Inflammatory macrophage (primary cell): Measurements from ENCODE around the gene GNAQ.

ENCODE experiments used
- DNase-seq, 2 donors: peaks; one replicate each; pipeline ENCODE4 v3.0.0-alpha.2; 2020 to 2022

GNAQ gene

DNA sequence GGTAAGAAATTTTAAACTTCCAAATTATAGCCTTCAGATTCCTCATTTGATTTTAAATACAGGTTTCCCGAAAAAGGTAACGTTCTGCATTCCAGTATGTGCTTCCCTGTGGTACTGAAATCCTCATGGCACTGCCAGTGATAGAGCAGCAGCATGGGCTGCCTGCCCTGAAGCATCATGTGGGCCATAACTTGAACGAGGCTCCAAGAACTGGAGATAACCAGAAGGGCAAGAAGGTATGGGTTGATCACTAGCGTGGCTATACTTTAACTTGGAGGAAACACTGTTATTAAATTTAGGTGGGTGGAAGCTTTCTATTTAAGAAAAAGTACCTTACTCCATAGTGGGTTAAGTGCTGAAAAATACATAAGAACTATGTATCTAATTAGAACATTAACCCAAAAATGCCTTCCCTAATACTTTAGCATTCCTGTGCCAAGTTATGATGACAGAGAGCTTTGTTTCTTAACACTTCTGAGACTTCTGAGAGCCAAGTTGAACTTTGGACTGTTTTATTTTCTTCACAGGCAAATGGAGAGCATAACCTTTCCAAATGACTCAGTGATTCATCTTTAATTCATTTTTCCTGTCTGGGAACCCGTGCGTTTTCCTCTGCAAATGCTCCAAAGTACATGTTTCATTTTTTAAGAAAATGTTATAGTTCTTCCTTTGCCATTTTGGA lies 192.0 kb downstream of the GNAQ start:
- DNase-seq, result no peak

DNA sequence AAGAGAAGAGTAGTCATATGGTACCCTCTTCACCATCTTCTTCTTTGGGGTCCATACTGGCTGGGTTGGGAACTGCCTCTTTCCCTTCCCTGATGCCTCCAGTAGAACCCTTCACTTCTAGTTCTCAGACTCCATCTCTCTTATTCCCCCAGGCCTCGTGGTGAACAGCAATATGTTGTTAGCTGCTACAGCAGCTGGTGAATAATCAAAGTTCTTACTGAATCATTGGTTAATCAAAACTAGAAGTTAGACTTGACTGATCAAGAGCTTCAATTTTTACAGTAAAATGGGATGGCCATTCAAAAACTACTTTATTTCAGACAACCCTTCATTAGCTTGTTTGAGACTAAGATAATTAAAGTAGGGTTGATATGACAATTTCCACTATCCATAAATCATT lies 192.6 kb downstream of the GNAQ start:
- no peak for DNase-seq

DNA sequence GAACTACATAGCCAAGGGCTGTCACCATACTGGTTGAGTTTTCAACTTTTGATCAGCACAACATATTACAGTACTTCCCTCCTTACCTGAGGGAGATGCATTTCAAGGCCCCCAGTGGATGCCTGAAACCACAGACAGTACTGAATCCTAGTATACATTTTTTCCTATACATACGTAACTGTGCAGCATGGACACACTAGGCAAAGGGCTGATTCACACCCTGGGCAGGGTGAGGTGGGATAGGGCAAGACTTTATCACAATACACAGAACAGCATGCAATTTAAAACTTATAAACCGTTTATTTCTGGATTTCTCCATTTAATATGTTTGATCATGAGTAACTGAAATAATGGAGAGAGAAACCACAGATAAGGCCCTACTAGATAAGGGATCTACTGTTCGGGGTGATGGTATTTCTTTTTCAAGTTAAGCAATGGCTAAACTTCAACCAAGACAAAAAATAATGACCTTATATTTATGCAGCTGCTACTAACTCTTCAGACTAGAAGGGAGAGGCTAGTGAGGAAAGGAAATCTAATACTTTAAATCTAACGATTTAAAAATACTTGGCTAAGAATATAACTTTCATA lies 196.6 kb downstream of the GNAQ start:
- DNase-seq, result no peak

DNA sequence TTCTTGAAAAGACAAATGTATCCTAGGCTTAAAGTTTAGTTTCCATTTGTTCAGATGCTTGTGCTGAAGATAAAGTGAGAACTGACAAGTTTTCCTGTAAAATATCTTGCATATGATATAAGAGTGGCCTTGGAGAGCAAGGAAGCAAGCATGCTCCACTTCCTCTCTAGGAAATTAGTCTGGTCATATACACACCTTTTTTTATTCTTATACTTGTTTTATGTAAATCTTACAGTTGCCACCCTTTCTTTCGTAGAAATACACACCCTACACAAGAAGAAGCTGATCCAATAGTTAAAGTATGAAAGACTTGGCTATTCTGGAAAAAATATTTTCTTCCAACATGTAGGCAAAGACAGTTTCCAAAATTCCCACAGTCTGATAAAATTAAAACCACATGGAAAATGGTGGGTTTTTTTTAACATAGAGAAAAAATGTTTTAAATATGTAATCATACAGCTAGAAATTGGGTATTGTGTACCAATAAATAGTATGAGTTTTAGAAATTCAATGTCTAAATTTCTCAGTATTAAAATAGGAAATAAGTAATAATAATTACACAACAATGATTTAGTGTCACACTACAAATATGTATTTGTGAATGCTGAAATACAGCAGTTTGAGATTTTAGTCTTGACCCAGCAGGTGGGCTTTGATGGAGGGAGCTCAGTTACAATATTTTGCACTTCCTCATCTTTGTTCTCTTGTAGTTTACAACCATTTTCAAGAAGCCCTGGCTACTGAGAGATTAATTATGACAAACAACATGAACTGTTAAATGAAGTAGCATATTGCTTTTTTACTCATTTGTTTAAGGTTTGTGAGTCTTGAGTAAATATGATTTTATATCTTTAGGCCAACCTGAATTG lies 197.8 kb downstream of the GNAQ start:
- DNase-seq, result no peak

DNA sequence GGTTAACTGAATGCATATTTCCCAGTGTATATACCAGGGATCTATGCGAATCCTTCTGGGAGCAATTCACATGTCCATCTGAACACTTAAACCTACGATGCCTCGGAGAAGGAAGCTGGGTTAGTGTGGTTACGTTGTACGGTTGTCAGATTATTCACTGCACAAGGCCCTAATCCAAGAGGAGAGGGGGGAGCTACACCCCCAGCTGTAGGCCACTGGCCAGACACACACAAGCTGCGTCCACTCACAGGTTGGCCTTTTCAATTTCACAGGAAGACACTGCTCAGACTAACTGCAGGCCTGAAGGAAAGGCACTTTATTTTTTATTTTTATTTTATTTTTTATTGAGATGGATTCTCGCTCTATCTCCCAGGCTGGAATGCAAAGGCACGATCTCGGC lies 199.0 kb downstream of the GNAQ start:
- DNase-seq, result no peak

DNA sequence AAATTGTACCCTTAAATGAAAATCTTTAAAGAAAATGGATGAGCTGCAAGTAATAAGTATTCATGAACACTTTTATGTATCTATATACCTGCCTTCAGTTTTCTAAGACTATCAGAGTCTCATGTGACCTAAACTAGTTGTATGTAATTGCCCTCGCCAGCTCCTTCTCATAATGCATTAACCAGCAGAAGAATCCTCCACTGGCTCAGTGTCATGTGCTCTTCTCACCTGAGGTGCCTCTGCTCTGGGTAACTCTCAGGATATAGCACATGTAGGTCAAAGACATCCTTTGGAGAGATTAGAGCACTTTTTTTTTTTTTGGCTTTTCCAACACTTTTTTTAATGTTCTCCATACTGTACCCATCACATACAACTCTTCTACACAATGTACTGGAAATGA lies 199.8 kb downstream of the GNAQ start:
- no peak for DNase-seq

DNA sequence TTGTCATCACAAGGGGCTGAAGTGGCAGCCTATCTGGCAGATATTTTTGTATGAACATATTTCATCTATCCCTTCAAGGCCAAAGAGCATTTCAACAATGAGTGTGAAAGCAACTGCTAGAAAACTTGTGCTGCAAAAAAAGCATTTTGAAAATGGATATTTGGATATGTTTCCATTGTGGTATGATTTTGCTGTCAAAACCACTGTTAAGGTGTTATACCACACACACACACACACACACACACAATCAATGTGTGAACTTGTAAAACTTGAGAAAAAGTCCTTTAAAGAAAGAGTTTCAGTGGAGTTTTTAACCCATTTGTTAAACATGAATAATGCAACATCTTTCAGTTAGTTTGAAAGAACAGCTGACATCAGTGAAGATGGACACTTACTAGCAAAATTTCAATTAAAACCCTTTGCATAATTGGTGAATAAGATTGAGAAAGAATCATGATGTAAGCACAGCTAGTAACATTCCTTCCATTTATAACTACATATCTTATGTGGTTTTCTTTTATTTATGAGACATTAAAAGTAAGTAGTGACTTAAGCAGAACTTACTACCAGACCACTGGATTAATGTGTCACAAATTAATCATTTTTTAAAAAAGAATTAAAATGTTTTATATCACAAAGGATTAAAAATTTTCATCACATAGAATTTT lies 200.9 kb downstream of the GNAQ start:
- DNase-seq, result no peak

DNA sequence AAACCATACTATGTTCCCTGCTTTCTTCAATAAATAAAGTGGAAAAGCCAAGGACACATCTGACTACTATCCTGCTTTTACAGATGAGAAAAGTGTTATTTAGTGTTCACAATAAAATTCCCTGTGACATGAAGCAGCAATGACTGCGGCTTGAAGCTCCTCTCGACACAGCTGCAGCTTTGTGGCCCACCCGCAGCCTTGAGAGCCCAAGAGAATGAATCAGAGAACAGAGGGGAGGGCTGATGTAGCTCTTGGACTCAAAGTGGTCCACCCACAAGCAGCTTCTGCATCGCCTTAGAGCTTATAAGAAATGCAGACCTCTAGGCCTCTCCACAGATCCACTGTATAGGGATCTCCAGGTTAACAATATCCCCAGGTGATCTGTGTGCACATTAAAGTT lies 202.2 kb downstream of the GNAQ start:
- no peak for DNase-seq

DNA sequence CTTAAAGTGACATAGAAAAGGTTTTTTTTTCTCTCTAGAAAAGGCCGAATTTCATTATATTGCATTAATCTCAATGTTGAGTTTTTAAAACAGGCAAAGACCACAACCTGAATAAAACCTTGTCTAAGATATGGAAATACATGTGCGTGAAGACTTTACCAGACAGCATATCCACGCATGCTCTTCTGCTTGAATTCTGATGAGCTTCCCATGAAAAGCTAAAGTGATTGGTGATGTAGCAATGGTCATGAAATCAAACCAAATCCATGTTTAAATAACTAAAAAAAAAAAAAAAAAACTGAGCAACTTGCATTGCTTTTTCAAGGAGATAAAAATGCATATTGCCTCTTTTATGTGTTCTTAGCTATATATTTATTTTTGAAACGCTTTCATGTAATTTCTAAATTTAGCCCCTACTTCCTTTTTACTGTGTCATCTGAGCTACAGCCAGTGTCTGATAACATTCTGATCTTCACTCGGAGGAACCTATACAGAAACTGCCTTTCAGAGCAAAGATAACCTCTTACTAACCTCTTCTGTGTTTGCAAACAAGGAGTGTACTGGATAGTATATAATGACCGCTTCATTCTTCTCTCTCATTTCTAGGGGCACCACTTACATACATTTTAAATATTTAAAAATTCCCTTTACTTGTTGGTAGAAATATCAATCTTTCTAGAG lies 204.4 kb downstream of the GNAQ start:
- peak; percentile 61 to 67 for DNase-seq

DNA sequence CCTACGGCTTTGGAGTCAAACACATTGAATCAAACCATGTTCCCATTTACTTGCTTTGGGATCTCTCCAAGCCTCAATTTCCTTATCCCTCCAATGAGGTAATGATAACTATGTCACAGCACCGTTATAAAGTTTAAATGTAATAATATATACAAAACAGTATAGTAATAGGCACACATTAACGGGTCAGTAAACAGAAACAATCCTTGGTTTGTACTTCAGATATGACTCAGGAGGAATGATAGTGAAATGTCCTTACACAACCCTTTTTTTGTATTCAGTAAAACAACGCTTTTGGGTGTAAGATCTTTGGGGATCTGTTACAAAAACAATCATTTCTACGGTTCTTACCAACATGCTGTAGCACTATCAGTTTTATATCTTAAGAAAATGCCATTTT lies 205.0 kb downstream of the GNAQ start:
- DNase-seq, result no peak

DNA sequence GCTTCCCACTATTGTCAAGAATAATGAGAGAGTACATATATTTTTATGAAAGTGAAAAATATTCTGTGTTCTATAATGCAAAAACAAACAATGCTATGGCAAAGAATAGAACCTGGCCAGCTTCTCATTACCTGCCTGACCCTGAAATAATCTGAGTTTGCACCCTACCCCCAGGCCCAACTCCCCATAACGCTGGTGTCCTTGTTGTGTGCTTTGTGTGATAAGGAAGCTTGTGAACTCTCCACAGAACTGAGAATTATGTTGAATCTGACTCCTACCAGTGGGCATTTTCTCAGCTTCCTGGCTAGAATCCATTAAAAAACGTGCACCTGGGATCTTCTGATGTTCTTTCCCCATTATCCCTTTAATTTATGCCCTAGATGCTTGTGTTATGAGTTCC lies 205.5 kb downstream of the GNAQ start:
- no peak for DNase-seq

DNA sequence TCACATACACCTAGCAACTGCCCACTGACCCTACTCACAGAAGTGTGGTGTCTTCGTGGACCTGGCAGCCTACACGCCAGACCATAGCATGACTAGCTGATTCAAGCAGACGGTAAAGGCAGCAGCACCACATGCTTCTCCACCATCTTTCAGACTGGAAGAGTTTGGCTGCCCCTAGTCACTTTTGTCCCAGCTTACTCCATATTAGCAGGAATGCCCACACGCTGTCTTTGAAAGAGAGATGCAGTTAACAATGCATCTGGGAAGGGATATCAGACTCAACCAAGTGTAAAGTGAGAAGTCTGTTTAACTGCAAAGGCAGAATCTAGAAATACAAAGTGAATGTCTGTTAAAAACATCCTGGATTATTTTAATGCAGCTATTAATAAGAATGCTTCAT lies 206.2 kb downstream of the GNAQ start:
- no peak for DNase-seq

DNA sequence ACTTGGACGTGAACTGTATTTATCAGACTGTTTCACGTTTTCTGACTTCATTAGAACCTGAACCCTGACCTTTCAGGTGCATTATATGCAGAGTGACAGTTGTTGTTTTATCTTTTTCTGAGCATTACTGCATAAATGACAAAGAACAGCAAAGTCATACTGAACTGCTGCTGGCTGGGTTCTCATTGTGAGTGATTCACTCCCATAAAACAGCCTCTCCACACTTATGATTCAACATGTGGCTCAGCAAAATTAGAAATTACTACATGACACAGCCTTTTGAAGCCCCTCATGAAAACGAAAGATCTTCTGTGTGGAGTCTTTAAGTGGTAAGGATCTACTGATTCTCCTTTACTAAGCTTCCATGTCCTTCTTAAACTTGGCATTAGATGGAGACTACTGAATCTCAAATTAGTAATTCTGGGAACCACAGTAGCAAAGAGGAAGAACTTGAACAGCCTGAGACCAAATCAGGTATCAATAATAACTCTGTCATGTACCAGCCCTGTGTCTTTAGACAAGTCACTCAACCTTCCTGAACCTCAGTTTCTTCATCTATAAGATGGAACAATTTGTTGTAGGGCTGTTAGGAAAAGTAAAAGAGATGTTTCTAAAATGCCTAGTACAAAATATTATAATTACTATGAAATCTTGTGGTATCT lies 211.2 kb downstream of the GNAQ start:
- DNase-seq, result no peak

DNA sequence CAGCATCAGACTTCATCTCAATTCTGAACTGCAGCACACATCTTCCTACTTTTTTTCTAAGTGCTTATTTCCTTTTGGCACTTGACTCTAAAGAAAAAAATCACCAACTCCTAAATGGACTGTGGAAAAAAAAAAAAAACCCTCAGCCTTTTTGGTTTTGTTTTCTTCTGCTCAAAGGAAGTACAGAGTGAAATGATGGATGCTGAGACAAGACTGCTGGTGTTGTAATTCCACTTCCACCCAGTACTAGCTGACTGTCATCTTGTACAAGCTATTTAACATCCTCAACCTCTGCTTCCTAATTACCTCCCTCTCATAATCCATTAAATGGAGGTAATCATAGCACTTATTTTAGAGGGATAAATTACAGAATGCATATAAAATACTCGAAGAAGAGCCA lies 212.0 kb downstream of the GNAQ start:
- DNase-seq, result peak; percentile 50 to 53

DNA sequence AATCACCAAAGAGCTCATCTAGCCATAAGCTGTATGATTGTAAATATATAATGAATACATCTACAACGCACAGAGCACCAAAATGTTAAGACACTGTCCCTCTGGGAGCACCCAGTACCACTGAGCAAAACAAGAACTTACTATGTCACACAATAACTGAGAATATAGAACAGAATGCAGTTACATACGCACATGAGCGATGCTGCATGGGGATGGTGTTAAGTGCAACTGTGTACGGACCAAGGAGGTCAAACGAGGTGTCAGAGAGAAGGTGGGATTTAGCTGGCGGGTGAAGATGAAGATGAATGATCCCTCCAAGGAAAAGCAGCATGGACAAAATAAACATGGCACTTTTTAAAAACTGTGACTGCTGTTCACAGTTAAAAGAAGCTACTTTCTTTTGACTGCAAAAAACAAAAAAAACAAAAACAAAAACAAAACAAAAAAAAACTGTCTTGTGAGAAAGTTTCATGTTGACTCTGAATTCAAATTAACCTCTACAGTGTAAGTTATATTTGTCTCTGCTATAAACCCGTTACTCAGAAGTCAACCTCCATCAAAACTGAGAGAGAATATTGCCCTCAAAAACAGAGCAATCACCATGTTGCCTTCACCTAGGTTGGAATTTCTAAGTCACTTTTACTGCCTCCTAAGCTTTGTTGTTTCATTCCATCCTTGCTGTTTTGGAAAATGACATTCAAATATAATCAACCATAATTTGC lies 213.9 kb downstream of the GNAQ start:
- no peak for DNase-seq

DNA sequence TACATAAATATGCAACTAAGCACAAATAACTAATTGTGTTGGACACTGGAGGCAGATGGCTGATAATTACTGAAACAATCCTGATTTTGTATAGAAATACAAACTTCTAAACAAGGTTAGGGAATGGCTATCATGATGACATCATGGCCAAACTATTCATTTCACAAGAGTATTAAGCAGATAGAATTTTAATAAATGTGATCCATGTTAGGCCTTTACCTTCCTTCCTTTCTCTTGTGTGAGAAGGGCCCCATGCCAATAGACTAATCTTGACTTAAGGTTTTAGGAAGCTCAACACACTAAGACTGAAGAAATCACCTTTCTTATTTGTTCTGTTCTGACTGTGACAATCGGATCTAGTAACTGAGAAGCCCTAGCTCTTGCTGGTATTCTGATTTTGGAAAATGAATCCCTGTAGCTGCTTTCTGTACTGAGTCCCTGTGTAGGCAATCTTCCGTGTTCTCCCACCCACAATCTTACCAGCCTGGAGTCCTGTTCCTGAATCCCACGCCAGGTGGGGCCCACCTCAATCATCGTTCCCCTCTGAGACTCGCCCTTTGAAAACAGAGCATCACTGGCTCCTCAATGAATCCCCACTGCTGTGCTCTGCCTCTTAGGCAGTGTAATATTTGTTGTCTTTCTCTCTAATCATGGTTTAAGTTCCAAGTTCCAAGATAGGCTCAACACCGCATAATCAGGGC lies 214.8 kb downstream of the GNAQ start:
- DNase-seq, result no peak

DNA sequence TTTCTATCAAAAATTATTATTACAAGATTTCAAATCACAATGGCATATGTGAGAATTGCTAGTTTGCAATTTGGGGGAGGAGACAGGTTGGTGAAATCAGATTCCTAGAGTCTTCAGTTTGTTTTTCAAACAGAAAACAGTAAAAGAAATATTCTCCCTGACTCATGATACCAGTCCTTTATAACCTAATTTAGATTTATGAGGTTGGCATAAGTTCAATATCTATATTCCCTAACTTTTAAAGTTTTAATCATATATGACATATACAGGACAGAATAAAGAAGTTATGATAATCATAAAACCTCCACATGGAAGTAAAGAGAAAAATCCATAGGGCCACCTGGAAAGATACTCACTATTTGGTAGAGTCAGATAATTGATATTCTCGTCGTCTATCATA lies 216.4 kb downstream of the GNAQ start:
- no peak for DNase-seq

DNA sequence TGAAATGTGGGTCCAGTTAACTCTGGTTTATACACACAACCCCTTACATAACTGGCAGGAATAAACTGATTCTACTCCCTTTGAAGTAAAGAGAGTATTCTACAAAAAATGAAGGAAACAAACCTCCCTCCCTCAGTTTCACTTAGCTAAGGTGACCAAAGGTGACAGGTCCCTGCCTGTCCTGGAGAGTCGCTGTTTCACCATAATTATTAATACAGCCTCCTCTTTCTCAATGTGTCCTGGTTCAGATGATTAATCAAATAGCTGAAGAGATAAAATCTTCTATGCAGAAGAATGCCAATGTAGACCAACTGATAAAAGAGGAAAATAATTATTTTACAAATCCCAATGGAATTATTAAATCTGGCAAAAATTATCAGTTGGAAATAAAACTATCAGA lies 219.8 kb downstream of the GNAQ start:
- no peak for DNase-seq

DNA sequence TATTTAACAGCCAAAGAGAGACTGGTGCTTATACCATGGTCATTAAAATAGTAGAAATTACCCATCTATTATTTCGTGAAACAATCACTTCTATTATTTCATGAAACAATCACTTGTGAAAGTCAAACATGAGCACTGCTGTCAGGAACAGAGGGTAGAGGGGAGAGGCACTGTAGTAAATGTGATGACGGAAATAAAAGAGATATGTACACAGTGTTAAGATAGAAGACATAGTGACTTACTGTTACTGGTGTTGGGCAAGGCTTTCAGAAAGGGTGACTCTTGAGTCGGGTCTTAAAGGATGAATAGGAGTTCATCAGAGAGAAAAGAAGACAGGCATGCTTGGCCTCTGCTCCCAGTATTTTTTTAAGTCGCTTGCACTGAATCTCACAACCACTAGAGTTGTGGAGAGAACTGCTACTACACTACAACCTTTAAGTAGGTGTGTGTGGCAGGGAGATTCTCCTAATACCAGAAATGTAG lies 220.9 kb downstream of the GNAQ start:
- no peak for DNase-seq

DNA sequence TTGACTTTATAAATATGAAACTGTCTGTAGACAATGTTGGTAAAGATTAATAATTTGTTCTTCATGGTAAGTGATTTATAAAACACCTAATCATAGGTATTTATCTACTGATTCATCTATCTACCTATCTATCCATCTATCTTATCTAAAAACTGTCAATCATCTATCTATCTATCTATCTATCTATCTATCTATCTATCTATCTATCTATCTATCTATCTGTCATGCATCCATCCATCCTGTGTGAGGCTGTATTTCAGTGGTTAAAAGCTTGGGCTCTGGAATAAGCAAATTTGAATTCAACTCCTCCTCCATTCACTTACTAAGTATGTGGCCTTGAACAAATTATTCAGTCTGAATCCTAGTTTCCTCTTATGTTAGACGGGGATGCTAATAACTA lies 221.6 kb downstream of the GNAQ start:
- no peak for DNase-seq

DNA sequence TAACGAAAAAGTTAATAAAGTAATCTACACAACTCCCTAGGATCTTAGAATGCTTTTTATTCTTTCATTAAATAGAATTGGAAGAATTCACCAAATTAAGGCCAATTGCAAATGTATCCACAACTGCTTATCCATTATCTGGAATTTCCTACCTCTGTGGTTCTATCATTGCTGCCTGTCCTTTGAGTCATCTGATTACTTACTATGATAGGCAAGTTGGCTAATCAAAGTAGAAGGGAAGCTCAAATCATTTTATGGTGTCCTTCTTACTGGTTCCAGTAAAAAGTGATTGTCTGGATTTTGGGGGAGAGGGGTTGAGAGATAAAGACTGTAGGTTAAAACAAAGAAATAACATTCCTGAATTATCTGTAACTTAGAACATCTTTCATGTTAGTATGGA lies 222.1 kb downstream of the GNAQ start:
- DNase-seq, result no peak
